HG02884 (cell line): Measurements from ENCODE around the gene SLC1A2.

Experiments
- ATAC-seq: cut with Tn5 transposase; IDR thresholded peaks from one replicate; pipeline ENCODE4 v1.9.1; 2021; ENCODE audit warnings: mild to moderate bottlenecking, moderate library complexity; ENCODE audit not compliant: unreplicated experiment

Gene SLC1A2

DNA sequence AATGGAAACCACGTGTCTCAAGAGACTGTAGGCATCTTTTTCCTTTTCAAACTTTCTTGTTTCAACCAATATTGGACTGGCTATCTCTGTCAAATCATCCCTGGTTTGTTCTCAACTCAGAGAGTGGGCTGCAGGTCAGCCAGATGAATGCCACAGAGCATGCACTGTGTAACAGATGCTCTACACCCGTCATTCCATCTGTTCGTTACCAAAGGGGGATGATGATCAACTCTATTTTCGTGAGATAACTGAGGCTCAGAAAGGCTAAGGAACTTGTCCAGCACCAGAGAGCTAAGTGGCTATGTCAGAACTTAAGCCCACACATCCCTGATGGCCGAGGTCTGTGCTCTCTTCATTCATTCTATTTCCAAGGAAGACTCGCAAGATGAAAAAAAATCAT, 42.1 kb downstream of the SLC1A2 start:
- no peak for ATAC-seq

DNA sequence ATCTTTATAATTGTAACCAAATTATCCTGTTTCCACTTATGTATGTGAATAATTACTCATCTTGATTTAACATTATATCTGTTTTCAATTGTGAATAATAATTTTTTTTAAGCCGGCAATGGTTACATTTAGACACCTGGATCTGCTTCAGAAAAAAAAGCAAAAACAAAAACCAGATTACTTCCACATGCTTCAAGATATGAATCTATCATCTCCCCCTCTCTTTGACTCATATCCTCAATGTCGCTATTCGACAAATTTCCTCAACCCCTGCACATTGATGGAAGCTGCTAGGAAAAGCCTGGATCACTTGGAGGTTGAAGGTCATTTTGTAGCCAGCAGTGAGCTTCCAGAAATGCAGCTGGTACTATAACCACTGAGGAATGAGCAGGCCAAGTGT, 42.7 kb downstream of the SLC1A2 start:
- no peak for ATAC-seq

DNA sequence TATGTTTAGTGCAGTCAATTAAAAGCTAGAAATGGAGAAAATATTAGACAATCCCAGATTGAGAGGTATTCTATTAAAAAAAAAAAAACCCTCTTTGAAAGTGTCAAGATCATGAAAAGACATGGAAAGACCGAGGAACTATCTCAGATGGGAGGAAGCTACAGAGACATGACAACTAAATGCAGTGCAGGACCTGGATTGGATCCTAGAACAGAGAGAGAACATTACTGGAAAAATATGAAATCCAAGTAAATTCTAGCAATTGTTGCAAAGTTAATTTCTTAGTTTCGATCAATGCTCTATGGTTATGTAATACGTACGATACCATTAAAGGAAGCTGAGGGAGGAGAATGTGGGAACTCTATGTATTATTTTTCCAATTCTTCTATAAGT, 43.2 kb downstream of the SLC1A2 start:
- ATAC-seq = no peak

DNA sequence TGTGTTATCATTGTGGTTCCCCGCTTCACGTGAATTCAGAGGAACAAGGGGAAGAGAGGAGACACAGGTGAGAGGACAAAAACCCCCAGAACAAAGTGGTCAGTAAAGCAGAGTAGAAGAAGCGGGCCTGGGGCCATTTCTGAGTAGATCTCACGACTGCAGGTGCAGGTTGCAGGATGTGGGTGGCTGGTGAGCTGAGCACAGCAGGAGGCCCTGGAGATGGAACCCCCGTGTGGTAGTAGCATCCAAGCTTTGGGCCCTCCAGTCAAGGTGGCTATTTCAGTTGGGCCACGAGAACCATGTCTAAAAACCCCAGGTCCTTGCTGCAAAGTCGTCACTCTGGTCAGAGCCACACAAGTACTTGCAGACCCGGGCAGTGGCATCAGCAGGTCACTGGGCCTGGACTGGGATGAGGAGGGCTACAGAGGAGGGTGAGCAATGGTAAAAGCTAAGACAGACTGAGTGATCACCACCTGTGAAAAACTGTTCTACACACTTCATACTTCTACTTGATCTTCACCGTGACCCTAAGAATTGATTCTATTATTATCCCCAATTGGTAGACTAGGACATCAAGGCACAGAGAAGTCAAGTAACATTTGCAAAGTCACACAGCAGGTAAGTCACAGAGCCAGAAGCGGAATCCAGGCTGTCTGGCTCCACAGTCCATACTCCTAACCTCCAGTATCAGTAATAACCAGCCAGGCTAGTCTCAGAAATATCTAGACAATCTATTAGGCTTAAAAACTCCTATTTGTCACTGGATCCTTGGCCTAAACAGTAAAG, 43.8 kb downstream of the SLC1A2 start:
- ATAC-seq = no peak

DNA sequence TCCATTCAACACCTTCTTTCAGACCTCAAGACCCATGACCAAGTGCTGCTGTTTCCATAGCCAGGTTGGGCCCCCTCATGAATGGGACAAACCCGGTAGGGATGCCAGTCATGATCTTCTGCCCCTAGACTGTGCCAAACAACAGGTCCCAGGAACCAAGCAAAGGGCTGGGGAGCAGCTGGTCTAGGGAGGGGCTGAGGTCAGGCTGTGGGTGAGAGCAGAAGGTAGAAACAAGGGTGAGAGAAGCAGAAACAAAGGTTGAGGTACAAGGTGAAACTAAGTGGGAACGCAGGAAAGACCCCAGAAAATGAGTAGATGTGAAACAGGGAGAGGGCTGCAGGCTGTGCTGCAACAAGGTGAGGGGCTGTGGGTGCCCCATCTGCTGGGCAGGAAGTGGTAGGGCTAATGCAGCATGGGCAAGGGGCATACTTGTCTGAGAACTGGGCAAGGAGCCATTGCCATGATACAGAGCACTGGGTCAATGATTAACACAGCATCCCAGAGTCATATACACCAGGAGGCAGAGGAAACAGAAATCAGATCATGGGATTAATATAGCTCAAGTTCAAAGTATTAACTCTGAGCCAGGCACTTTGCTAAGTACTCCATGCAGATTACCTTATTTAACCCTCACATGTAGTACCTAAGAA, 45.9 kb downstream of the SLC1A2 start:
- ATAC-seq = no peak

DNA sequence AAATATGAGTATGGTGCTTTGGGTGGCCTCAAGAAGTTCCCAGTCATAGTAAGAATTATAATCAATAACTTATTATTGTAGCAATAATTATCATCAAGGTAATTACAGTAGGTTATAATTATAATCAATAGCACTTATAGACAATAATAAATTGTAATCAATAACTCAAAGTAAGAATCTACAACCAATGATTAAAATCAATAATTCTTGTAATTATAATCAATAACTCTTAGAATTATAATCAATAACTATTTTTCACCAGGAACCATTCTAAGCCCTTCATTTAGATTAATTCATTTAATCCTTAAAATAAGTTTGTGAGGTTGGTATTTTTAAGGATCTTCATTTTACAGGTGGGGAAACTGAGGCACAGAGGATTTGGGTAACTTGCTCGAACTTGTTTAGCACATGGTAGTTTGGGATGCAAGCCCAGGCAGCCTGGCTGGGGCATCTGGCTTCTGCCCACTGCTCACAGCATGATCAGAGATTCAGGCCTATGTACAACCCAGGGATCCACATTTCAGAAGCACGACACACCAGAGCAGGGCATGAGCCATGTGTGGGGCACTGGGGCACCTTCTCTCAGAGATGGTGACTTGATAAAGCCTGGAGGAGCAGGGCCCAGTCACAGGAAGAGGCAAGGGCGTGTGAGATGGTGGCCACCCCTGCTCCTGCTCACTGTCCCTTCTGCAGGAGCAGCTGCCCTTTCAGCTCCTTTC, 46.6 kb downstream of the SLC1A2 start:
- ATAC-seq = no peak

DNA sequence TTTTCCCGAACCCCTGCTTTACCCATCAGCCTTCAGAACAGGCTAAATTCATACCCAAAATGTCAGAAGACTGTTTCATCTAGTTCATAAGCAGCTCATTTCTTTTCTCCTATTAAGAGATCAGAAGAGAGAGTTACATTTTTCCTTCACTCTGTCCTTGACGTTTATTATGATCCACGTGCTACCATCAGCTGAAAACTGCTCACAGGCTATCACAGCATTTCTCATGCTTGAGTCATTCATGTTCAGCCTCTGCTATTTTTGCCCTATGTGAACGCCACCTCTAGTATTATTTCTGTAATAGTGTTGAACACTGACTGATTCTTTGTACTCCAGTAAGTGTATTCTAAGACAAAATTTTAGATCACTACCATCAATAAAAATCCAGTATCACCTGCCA, 51.9 kb downstream of the SLC1A2 start:
- ATAC-seq = no peak

DNA sequence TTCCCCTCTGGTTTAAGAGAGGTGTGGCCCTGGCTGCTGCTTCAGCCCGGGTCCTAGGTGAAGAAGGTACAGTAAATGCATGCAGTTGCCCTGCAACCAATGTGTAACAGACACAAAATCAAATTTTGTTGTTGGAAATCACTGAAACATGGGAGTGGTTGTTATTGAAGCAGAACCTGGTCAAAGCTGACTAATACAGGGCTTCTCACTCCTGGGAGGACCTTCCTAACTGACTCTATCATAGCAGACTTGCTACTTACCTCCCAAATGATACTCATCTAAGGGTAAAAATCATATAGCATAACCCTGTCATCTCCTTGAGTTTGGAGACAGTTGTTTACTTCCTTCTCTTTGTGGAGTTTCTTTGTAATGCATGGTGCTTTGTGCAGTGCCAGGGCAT, 52.6 kb downstream of the SLC1A2 start:
- no peak for ATAC-seq

DNA sequence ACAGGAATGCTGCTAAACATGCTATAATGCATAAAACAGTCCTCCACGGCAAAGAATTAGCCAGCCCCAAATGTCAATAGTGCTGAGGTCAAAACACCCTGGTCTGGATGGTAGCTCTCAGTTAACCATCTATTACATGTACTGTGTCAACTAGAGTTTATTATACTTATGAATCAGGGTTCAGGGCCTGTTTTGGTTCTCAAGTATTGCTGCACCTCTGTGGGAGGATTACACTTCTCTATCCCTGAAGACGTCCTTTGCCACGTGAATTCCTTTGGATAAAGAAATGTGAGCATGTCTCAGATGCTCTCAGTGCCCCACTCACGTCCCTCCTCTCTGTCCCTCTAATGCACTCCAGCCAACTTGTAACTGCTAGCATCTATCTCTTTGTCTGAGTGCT, 53.4 kb downstream of the SLC1A2 start:
- ATAC-seq = no peak

DNA sequence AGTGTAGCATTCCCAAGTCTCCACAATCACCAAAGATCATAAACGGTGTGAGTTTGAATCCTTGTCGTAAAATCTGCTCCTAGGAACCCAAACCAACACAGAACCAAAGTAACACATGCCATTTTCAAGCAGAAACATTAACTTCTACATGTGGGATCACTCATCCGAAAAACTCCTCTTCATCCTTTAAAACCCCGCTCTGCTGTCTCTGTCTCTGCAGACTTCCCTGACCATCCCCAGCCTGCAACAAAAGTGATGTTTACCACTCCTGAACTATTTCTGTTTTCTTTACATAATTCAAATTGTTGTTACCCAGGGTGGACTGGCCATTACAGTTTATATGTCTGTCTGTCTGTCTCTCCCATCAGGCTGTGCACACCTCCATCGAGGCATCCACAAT, 54.0 kb downstream of the SLC1A2 start:
- ATAC-seq = no peak

DNA sequence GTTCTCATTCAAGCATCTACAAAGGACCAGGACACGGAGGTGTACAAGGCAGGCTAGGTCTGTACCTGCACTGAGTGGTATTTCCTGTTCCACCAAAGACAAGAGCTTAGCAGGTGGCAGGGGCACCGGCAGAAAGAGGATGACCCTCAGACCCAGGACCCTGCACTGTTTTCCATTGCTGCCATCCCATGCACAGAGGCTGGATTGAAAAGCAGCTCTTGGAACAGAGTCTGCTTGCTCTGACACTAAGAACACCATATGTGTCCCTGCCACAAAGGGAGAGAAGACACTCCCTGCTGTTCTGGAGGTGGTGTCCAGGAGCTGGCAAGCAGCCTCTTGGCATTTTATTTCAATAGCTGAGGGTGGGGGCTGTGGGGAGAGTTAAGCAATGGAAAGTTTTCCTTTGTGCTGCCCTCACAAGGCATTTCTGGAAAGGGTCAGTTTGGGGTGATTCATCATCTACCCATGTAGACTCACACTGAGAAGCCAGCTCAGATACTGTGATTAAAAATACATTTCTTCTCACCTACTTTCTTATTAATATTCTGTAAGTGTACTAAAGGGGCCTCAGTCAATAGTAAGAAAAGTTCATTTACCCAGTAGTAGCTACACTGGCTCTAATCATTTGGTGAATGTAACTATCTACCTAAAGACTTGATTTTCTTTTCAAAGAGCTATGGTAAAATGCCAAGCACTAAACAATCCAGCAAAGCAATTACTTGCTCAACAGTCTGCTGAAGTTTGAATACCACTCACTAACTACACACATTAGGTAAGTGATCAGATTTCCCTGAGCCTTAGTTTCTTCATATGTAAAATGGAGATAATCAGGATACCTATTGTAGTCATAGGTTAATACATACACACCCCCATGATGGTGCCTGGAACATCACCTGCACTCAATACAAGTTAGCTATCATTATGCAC, 55.2 kb downstream of the SLC1A2 start:
- ATAC-seq = no peak

DNA sequence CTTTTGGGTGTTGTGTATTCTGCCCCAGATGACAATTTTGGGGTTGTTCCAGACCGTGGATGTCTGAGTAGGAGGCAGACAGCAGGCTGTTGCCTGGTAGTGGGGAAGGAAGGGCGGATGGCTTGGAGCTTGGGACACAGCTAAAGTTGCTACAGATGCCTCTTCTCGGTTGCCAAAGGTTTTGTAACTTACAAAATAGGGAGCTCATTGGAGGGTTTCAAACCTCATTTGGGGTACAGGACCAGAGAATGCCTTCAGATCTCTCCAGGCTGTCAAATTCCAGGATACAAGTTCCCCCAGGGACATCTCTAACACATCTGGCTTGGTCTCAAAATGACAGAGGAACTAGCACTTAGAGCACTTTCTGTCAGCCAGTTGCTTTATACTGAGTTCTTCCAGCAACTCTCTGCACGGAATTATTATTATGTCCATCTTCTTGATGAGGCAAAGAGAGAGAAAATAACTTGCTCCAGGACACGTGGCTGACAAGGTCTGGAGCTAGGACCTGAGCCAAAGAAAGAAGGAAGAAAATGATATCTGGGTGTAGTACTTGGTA, 56.0 kb downstream of the SLC1A2 start:
- no peak for ATAC-seq

DNA sequence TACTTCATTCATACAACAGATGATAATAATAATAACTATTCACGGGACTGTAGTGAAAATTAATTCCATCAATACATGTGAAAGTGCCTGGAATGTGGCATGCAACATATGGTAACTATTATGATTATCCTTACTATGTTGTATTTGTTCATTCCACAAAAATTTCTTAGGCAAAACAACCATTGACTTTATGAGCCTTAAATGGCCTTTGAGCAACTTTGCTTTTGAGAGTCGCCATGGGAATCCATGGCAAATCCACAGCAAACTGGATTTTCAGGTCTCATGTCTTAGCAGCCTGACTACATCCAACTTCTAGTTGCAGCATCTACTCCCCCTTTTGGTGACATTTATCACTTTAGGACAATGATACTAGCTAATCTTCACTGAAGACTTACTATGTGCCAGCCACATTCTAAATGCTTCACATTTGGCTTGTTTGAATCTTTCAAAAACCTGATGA, 56.8 kb downstream of the SLC1A2 start:
- no peak for ATAC-seq

DNA sequence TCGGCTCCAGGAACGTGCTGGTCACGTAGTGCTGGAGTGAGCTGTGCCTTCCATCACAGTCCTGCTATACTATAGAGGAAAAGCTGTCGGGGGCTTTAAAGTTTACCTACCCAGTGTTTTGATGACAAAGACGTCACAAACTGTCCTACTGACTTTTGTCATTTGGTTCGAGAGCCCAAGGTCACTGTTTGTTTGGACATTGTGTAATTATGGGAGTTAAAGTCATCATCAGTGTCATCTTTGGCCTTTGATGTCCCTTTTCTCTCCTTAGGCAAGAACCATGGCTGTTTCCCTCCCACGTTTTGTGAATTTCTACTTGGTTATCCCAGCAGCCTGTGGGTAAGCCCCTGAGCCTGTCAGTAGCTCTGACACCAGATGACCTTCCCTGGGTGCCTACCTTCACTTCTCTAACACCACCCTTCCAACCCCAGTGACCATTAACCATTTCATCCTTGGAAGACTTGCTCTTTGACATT, 59.3 kb downstream of the SLC1A2 start:
- ATAC-seq = no peak

DNA sequence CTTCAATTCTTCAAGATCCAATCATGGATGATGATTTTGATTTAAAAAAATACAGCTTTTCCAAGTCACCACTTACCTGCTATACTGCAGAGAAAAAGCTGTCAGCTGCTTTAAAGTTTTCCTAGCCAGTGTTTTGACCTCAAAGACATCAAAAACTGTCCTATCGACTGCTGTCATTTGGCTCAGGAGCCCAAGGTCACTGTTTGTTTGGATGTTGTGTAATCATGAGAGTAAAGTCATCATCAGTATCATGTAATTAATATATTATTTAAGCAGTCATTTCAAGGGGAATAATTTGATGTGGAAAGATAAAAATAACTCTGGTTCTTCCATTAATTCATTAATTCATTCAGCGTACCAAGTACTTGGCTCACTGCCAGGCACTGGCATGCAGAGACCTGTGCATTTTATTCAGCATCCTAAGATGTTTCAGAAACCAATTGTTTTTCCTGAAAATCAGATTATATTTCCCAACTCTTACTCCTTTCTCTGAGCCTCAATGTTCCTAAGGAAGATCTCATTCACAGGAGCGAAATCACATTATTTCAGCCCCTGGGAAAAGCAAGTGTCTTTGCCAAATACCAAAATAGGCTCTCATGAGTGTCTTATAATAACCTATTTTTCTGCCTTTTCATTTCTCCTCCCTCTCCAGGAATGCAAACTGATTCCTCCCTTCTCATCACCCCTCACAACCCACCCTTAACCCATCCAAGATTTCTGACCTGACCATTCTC, 59.9 kb downstream of the SLC1A2 start:
- no peak for ATAC-seq

DNA sequence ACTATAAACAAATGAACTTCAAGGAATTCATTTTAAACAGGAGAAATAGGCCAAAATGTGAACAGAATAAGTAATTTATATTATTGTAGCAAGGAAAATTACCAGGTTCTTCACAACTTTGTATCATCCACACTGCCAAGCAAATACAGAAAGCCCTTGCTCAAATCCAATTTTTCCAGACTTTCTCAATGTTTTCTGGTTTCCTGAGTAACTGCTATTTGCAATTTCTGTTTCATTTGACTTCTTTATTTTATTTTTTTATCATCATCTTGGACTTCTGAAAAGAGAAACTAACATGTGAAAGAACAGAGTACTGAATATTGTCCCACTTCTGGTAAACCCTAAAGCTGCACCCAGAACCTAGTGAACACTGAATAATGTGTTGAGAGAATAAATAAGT, 61.0 kb downstream of the SLC1A2 start:
- no peak for ATAC-seq

DNA sequence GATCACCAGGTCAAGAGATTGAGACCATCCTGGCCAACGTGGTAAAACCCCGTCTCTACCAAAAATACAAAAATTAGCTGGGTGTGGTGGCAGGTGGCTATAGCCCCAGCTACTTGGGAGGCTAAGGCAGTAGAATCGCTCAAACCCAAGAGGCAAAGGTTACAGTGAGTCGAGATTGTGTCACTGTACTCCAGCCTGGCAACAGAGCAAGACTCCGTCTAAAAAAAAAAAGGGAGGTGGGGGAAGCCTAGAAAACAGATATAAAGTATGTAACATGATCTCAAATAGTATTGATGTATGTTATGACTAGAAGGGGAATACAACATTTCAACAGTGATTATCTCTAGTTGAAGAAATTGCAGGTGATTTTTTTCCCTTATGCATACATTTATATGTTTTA, 61.4 kb downstream of the SLC1A2 start:
- ATAC-seq = no peak

DNA sequence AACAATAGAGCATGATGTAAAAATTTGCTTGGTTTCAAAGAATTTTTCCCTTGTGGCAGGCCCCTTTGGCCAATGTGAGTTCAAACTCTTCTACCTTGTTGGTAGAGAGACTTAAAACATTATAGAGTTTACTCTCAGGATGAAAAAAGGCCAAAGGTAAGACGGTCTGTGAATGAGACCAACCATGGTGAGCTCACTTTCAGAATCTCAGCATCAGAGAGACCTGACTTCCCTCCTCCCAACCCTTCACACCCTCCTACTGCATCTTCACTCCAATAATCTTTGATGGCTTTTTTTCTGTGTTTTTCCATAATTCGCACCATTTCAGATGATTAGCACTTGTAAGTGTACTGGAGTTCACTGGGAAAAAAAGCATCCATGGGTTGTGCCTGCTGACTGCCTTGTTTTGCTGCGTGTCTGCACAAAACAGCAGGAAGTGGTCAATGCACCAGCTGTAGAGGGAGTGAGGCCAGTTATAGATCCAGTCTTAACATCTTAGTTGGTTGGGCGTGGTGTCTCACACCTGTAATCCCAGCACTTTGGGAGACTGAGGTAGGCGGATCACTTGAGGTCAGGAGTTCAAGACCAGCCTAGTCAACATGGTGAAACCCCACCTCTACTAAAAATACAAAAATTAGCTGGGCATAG, 64.1 kb downstream of the SLC1A2 start:
- no peak for ATAC-seq

DNA sequence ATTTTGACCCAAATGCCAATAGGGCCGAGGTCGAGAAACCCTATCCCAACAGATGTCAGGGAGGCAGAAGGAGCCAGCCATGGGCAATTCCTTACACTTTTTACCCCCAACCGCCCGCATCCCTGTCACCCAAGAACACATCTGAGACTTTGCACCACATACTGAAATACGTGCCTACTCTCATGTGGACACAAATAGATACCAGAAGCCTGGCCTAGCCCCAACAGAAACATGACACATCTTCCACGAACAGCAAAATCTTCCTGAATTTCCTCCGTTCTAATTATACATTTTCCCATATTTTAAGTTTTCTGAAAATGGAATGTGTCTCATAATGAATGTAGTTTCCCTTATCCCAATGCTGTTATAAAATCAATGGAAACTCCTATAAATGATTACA, 64.7 kb downstream of the SLC1A2 start:
- no peak for ATAC-seq
